Measurements from ENCODE around the gene THAP7.

THAP7 gene

GRCh38 chr22:20977019-20977418 lies 24.9 kb downstream of the THAP7 start:
- H3K9me3 ChIP-seq: no peaks in the 10 kb centered on the region
- no peak for TF ChIP-seq CTCF (IDR thresholded peaks at IDR 0.05)
- H3K27ac ChIP-seq: no peak overlapping the region
- H3K36me3 ChIP-seq: no peaks in the 10 kb centered on the region
- H3K4me3 ChIP-seq (ENCODE audit: low read depth in 1 of 2, low read length in 1 of 2): no peak overlapping the region
- peaks cover 18 to 20% of the 10 kb centered on the region in 2 experiments for H3K4me1 ChIP-seq (ENCODE audit: control insufficient read depth in 1 of 2, insufficient read depth in 1 of 2, low read depth in 1 of 2, low read length in 1 of 2)
- H3K27me3 ChIP-seq: peaks cover 9% of the 10 kb centered on the region

- Histone ChIP-seq H3K27ac (no peak overlapping the region), H3K4me3 (ENCODE audit: low read depth in 1 of 2, low read length in 1 of 2) (no peak overlapping the region), H3K4me1 (ENCODE audit: control insufficient read depth in 1 of 2, insufficient read depth in 1 of 2, low read depth in 1 of 2, low read length in 1 of 2) (peaks cover 13 to 15% of the 10 kb centered on the region in 2 experiments), H3K27me3 (peaks cover 9% of the 10 kb centered on the region), H3K36me3 (no peaks in the 10 kb centered on the region), H3K9me3 (no peaks in the 10 kb centered on the region)
- no peak for TF ChIP-seq CTCF (IDR thresholded peaks at IDR 0.05)
Observed at GRCh38 chr22:20976291-20976877, 25.5 kb downstream of the THAP7 start.

GRCh38 chr22:20975541-20976290 lies 26.2 kb downstream of the THAP7 start:
- peaks cover 9% of the 10 kb centered on the region for H3K27me3 ChIP-seq
- H3K36me3 ChIP-seq: no peaks in the 10 kb centered on the region
- H3K27ac ChIP-seq: no peak overlapping the region
- TF ChIP-seq CTCF (IDR thresholded peaks at IDR 0.05): no peak
- no peak overlapping the region for H3K4me3 ChIP-seq (ENCODE audit: low read depth in 1 of 2, low read length in 1 of 2)
- H3K9me3 ChIP-seq: no peaks in the 10 kb centered on the region
- peaks cover 9 to 10% of the 10 kb centered on the region in 2 experiments for H3K4me1 ChIP-seq (ENCODE audit: control insufficient read depth in 1 of 2, insufficient read depth in 1 of 2, low read depth in 1 of 2, low read length in 1 of 2)

GRCh38 chr22:20974336-20974955 lies 27.5 kb downstream of the THAP7 start:
- Histone ChIP-seq H3K4me3 (ENCODE audit: low read depth in 1 of 2, low read length in 1 of 2) (no peak overlapping the region), H3K27me3 (peaks cover 4% of the 10 kb centered on the region), H3K27ac (no peak overlapping the region), H3K36me3 (no peaks in the 10 kb centered on the region), H3K4me1 (ENCODE audit: control insufficient read depth in 1 of 2, insufficient read depth in 1 of 2, low read depth in 1 of 2, low read length in 1 of 2) (peaks cover 1 to 4% of the 10 kb centered on the region in 2 experiments), H3K9me3 (no peaks in the 10 kb centered on the region)
- TF ChIP-seq CTCF (IDR thresholded peaks at IDR 0.05): no peak

GRCh38 chr22:20973634-20974286 lies 28.2 kb downstream of the THAP7 start:
- H3K27ac ChIP-seq: no peak overlapping the region
- no peaks in the 10 kb centered on the region for H3K36me3 ChIP-seq
- no peak overlapping the region for H3K4me3 ChIP-seq (ENCODE audit: low read depth in 1 of 2, low read length in 1 of 2)
- TF ChIP-seq CTCF (IDR thresholded peaks at IDR 0.05): no peak
- no peaks in the 10 kb centered on the region for H3K9me3 ChIP-seq
- H3K4me1 ChIP-seq (ENCODE audit: control insufficient read depth in 1 of 2, insufficient read depth in 1 of 2, low read depth in 1 of 2, low read length in 1 of 2): no peaks in the 10 kb centered on the region
- H3K27me3 ChIP-seq: no peaks in the 10 kb centered on the region
